ENCODE measurements around the gene RAB3GAP2.
"Not testable (repeated sequence)": the region's sequence is repeated elsewhere in the genome, so short reads cannot be mapped to it uniquely, and the experiment has no call there.

The RAB3GAP2 gene

DNA sequence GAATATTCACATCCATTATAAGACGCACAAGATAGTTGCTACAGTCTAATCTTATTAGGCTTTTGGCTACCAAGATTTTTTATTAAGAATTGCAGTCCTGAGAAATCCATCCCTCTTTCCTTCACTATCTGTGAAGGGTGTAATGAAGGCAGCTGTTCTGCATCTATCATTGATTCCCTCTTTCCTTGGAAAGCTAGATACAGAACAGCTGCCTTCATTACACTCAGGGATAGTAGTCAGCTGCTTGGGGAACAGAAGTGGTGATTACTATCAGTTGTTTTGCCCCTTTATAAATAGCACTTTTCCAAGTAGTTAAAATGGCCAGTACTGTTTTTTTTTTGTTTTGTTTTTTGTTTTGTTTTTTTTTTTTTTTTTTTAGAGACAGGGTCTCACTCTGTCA is 108.1 kb downstream of the RAB3GAP2 start:
- TF ChIP-seq CTCF (IDR thresholded peaks at IDR 0.05; ENCODE audit: borderline replicate concordance, control extremely low read depth, extremely low read depth, insufficient read depth, missing control alignments), result no peak
- no peak for DNase-seq (ENCODE audit: low spot score)
- in situ Hi-C loops (cut with MboI; ENCODE audit: low sequenced_read_pairs, unreplicated experiment), result no loop called here

GRCh38 chr1:220160027-220160426 is 112.2 kb downstream of the RAB3GAP2 start:
- DNase-seq (ENCODE audit: low spot score), result no peak
- TF ChIP-seq CTCF (IDR thresholded peaks at IDR 0.05; ENCODE audit: borderline replicate concordance, control extremely low read depth, extremely low read depth, insufficient read depth, missing control alignments), result no peak
- in situ Hi-C loops (cut with MboI; ENCODE audit: low sequenced_read_pairs, unreplicated experiment), result no loop called here

DNA sequence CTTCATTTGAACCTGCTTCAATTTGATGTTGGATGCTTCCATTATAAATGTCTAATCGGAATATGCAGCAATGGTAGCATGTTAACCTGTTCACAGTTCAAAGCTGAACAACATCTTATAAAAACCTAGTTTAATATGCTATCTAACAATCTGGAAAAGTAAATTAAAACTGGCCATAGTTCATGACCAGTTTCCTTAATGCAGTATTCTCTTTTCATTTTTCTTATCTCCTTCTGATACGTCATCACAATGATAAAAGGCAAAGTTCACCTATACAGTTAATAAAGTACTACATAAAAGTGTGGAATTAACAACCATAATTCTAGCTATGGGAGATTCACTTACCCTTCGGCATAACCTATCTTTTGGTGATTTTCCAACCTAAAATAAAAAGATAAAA is 113.2 kb downstream of the RAB3GAP2 start:
- no peak for TF ChIP-seq CTCF (IDR thresholded peaks at IDR 0.05; ENCODE audit: borderline replicate concordance, control extremely low read depth, extremely low read depth, insufficient read depth, missing control alignments)
- DNase-seq (ENCODE audit: low spot score), result no peak
- in situ Hi-C loops (cut with MboI; ENCODE audit: low sequenced_read_pairs, unreplicated experiment), result no loop called here

GRCh38 chr1:220158530-220158929 is 113.7 kb downstream of the RAB3GAP2 start:
- in situ Hi-C loops (cut with MboI; ENCODE audit: low sequenced_read_pairs, unreplicated experiment); DNase-seq (ENCODE audit: low spot score): not testable (repeated sequence)

DNA sequence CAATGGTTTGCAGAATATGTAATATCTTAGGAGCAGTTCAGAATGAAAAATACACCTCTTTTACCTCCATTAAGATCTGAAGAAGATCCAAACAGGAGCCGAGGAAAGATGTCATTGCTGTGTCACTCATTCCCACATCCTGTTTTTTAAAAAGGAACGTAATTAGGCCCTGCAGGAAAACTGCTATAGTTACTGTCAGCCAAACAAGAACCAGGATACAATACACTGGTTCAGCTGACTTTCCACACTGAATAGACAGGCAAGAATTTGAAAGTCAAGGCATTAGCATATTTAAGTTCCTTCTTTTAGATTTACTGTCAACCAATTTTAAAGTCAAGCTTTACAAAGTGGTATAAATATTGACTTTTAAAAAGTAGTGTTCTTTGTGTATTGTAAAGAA is 114.5 kb downstream of the RAB3GAP2 start:
- no peak for TF ChIP-seq CTCF (IDR thresholded peaks at IDR 0.05; ENCODE audit: borderline replicate concordance, control extremely low read depth, extremely low read depth, insufficient read depth, missing control alignments)

GRCh38 chr1:220156620-220157146 is 115.6 kb downstream of the RAB3GAP2 start:
- in situ Hi-C loops (cut with MboI; ENCODE audit: low sequenced_read_pairs, unreplicated experiment), result no loop called here
- TF ChIP-seq CTCF (IDR thresholded peaks at IDR 0.05; ENCODE audit: borderline replicate concordance, control extremely low read depth, extremely low read depth, insufficient read depth, missing control alignments), result no peak
- DNase-seq (ENCODE audit: low spot score), result no peak

More for the DNA sequence above, 114.5 kb downstream of the RAB3GAP2 start:
- no peak for DNase-seq (ENCODE audit: low spot score)
- in situ Hi-C loops (cut with MboI; ENCODE audit: low sequenced_read_pairs, unreplicated experiment), result no loop called here

GRCh38 chr1:220153147-220153546 is 119.1 kb downstream of the RAB3GAP2 start:
- no peak for DNase-seq (ENCODE audit: low spot score)
- no peak for TF ChIP-seq CTCF (IDR thresholded peaks at IDR 0.05; ENCODE audit: borderline replicate concordance, control extremely low read depth, extremely low read depth, insufficient read depth, missing control alignments)
- in situ Hi-C loops (cut with MboI; ENCODE audit: low sequenced_read_pairs, unreplicated experiment), result no loop called here
